HepG2 (cell line): ENCODE results near the gene PRICKLE2. TPM values are rescaled to one million over a fixed set of nuclear protein-coding genes. Genes with fewer than 3 reads are reported as not detected.

Experiments
- ATAC-seq: fragments of 200-7000 bp; cut with Tn5 transposase; 3 replicates; pipeline ENCODE4 v1.9.1; 2020; ENCODE audit warnings: mild to moderate bottlenecking, moderate library complexity
- BruUV-seq: library from RNA; stranded (reverse); fragments of 400-500 nt; replicated peaks from 2 replicates; lab custom pipeline; 2021; lab: Mats Ljungman, UMichigan
- CTCF ChIA-PET: fragments of 300-600 bp; formaldehyde crosslinking; extraction: SDS; loops from one replicate; lab custom pipeline; 2021; ENCODE audit warnings: low total read pairs, inconsistent platforms, low intra/inter-chr PET ratio; lab: Yijun Ruan, JAX
- POLR2A ChIA-PET: fragments of 350-600 bp; sonication (Branson Sonifier 250); formaldehyde crosslinking; loops from one replicate; lab custom pipeline; 2020; ENCODE audit warnings: antibody characterized with exemption, inconsistent platforms; lab: Yijun Ruan, JAX
- DNase-seq: peaks from one replicate; pipeline ENCODE4 v3.0.0-alpha.2; 2015; ENCODE audit warnings: low spot score
- FAIRE-seq: peaks from 3 replicates; lab custom pipeline; 2011; peaks lifted over from hg19 to GRCh38; lab: Jason Lieb, UNC
- H2AFZ ChIP-seq: one replicate; pipeline ENCODE4 v1.6.1; 2011; ENCODE audit warnings: low read length, inconsistent platforms
- H3K27ac ChIP-seq: fragments of 300-600 bp; 3 replicates; pipeline ENCODE4 v1.8.0; 2011; ENCODE audit warnings: mixed run types, mild to moderate bottlenecking, mixed read lengths, low read length, inconsistent platforms; ENCODE audit not compliant: insufficient read depth; ENCODE audit errors: extremely low read length
- H3K27me3 ChIP-seq, 2 experiments: fragments of 200-600 bp in 1 of 2; 2 replicates in 1 of 2; 3 replicates in 1 of 2; pipeline versions ENCODE4 v1.6.0 to v1.8.0; 2011; ENCODE audit warnings: low read length in 2 of 2, mild to moderate bottlenecking in 2 of 2, moderate library complexity in 2 of 2, inconsistent platforms in 1 of 2; ENCODE audit not compliant: insufficient read depth in 2 of 2, control insufficient read depth in 1 of 2
- H3K36me3 ChIP-seq, 2 experiments: fragments of 200-600 bp in 1 of 2; replicated peaks in 1 of 2; 2 replicates in 1 of 2; 3 replicates in 1 of 2; pipeline versions ENCODE4 v1.5.1 to v1.8.0; 2011; ENCODE audit warnings: low read length in 2 of 2, inconsistent platforms in 1 of 2; ENCODE audit not compliant: insufficient read depth in 2 of 2, control insufficient read depth in 1 of 2
- H3K4me1 ChIP-seq: 2 replicates; pipeline ENCODE4 v1.5.1; 2012; ENCODE audit warnings: low read length, inconsistent platforms; ENCODE audit not compliant: insufficient read depth
- H3K4me2 ChIP-seq: 2 replicates; pipeline ENCODE4 v1.6.0; 2011; ENCODE audit warnings: low read depth, low read length, inconsistent platforms
- H3K4me3 ChIP-seq, 3 experiments: fragments of 200-600 bp in 1 of 3; sonication (generic), shearing (Covaris generic) in 1 of 3; replicated peaks in 1 of 3; 2 replicates each; pipeline ENCODE4 v1.5.1; 2011 to 2016; ENCODE audit warnings: low read length in 3 of 3, inconsistent platforms in 2 of 3, low read depth in 2 of 3, mild to moderate bottlenecking in 2 of 3, control low read depth in 1 of 3, mixed read lengths in 1 of 3; ENCODE audit not compliant: insufficient read depth in 1 of 3
- H3K79me2 ChIP-seq: one replicate; pipeline ENCODE4 v1.6.1; 2011; ENCODE audit warnings: low read length, inconsistent platforms; ENCODE audit not compliant: insufficient read depth
- H3K9ac ChIP-seq: 2 replicates; pipeline ENCODE4 v1.6.0; 2011; ENCODE audit warnings: mild to moderate bottlenecking, low read depth, low read length, inconsistent platforms; ENCODE audit not compliant: insufficient read depth
- H3K9me3 ChIP-seq: 2 replicates; pipeline ENCODE4 v1.5.1; 2012; ENCODE audit warnings: mild to moderate bottlenecking, low read length
- H4K20me1 ChIP-seq: 2 replicates; pipeline ENCODE4 v1.6.0; 2011; ENCODE audit warnings: inconsistent platforms, mild to moderate bottlenecking, low read length, moderate library complexity; ENCODE audit not compliant: insufficient read depth
- ARNT ChIP-seq: fragments of 450-650 bp; IDR thresholded peaks from 2 replicates; pipeline ENCODE4 v1.6.1; 2017
- FOXK2 ChIP-seq: fragments of 450-650 bp; IDR thresholded peaks from 2 replicates; pipeline ENCODE4 v1.6.1; 2016
- HNF4A ChIP-seq: sonication (generic); formaldehyde crosslinking; IDR thresholded peaks from 2 replicates; pipeline ENCODE4 v1.4.0; 2020; ENCODE audit warnings: missing genetic modification reagents
- HOXA5 ChIP-seq: sonication (generic); formaldehyde crosslinking; IDR thresholded peaks from 2 replicates; pipeline ENCODE4 v1.4.0; 2020; ENCODE audit warnings: missing genetic modification reagents
- PATZ1 ChIP-seq: sonication (generic); formaldehyde crosslinking; IDR thresholded peaks from 2 replicates; pipeline ENCODE4 v1.4.0; 2020; ENCODE audit warnings: missing genetic modification reagents
- PAXIP1 ChIP-seq: sonication (generic); formaldehyde crosslinking; conservative IDR thresholded peaks from 2 replicates; pipeline ENCODE4 v1.4.0; 2020; ENCODE audit warnings: mild to moderate bottlenecking, missing genetic modification reagents, moderate library complexity
- PHB2 ChIP-seq: fragments of 450-650 bp; IDR thresholded peaks from 2 replicates; pipeline ENCODE4 v1.6.1; 2018; ENCODE audit not compliant: partially characterized antibody
- SATB2 ChIP-seq: sonication (generic); formaldehyde crosslinking; IDR thresholded peaks from 2 replicates; pipeline ENCODE4 v1.5.0; 2020; ENCODE audit warnings: missing genetic modification reagents
- THRA ChIP-seq: sonication (generic); formaldehyde crosslinking; IDR thresholded peaks from 2 replicates; pipeline ENCODE4 v1.4.0; 2020; ENCODE audit warnings: missing genetic modification reagents, borderline replicate concordance
- ZNF17 ChIP-seq: sonication (generic); formaldehyde crosslinking; IDR thresholded peaks from 2 replicates; pipeline ENCODE4 v1.5.0; 2020; ENCODE audit warnings: mild to moderate bottlenecking, missing genetic modification reagents
- ZNF615 ChIP-seq: sonication (generic); formaldehyde crosslinking; IDR thresholded peaks from 2 replicates; pipeline ENCODE4 v1.5.0; 2020; ENCODE audit warnings: mild to moderate bottlenecking, missing genetic modification reagents, borderline replicate concordance
- ZNF703 ChIP-seq: sonication (generic); formaldehyde crosslinking; IDR thresholded peaks from 2 replicates; pipeline ENCODE4 v1.5.1; 2020; ENCODE audit warnings: missing genetic modification reagents, mild to moderate bottlenecking, moderate library complexity, borderline replicate concordance
- ZNF770 ChIP-seq: sonication (generic); formaldehyde crosslinking; IDR thresholded peaks from 2 replicates; pipeline ENCODE4 v1.5.0; 2020; ENCODE audit warnings: mild to moderate bottlenecking, missing genetic modification reagents
- WGBS: methylation state at CpG from one replicate; pipeline ENCODE4 v1.1.6; 2017; ENCODE audit warnings: low lambda C conversion rate; 5-methylcytosine and 5-hydroxymethylcytosine counted together
- in situ Hi-C: cut with HindIII; loops from 2 replicates; pipeline ENCODE4 v1.10.0; 2017; ENCODE audit warnings: low pct_unique_long_range_greater_than_20kb; ENCODE audit not compliant: extremely low pct_ligation_motif_present
- intact Hi-C: fragments of 100-400 bp; cut with micrococcal nuclease; formaldehyde crosslinking; loops from one replicate; pipeline ENCODE4 v1.10.0; 2022; ENCODE audit not compliant: unreplicated experiment
- polyA plus RNA-seq, 8 experiments: library from polyadenylated mRNA; depleted of rRNA in 3 of 8; stranded (reverse) in 7 of 8; unstranded in 1 of 8; fragments of >200 nt; fragmentation: Illumina TruSeq in 4 of 8; extraction: Trizol in 4 of 8; gene quantifications; 2 replicates each; pipeline versions ENCODE4 v1.2.1 to v1.2.3, GENCODE V29; 2011 to 2016; ENCODE audit warnings: low read depth in 4 of 8, missing spikeins in 1 of 8, mixed read lengths in 1 of 8; ENCODE audit not compliant: insufficient read depth in 1 of 8
- total RNA-seq, 5 experiments: library from RNA; depleted of rRNA; stranded (reverse); fragments of >200 nt; fragmentation: Illumina TruSeq; extraction: Trizol; gene quantifications; 2 replicates each; pipeline ENCODE4 v1.2.3, GENCODE V29; 2016; ENCODE audit warnings: low read depth in 1 of 5

Gene PRICKLE2
- total and polyA plus RNA-seq, 2 of the 13 experiments (the other 11 are each of a cell fraction or from before 2014, with no cell fraction given): 0.01 to 0.07 TPM

GRCh38 chr3:64049136-64049535 lies 176.1 kb downstream of the PRICKLE2 start:
- Histone ChIP-seq H3K4me3 (no peak overlapping the region), H3K36me3 (no peaks in the 10 kb centered on the region), H3K9ac (no peak overlapping the region), H3K4me2 (no peak overlapping the region), H2AFZ (no peak overlapping the region), H4K20me1 (no peaks in the 10 kb centered on the region), H3K4me1 (no peaks in the 10 kb centered on the region), H3K9me3 (no peaks in the 10 kb centered on the region), H3K27me3 (0 out of 5 replicates have a peak, but pooled peaks cover 0 to 4% of the 10 kb centered on the region in 2 experiments), H3K27ac (no peak overlapping the region), H3K79me2 (no peaks in the 10 kb centered on the region)
- DNase-seq (no peak), FAIRE-seq (no peak), ATAC-seq (no peak)
- BruUV-seq: no TSS peak
- CTCF ChIA-PET: no interaction called here
- intact Hi-C loops: no loop called here
- POLR2A ChIA-PET: no interaction called here
- in situ Hi-C loops: no loop called here
- TF ChIP-seq PATZ1 (CRISPR knock-in tag) (no peak), FOXK2 (no peak), PAXIP1 (no peak), HOXA5 (CRISPR knock-in tag) (no peak), PHB2 (no peak), ZNF703 (CRISPR knock-in tag) (no peak), SATB2 (CRISPR knock-in tag) (no peak), HNF4A (CRISPR knock-in tag) (no peak), THRA (CRISPR knock-in tag) (no peak), ZNF17 (no peak), ARNT (no peak), ZNF770 (no peak), ZNF615 (no peak)
- WGBS: 19% methylated on average over 3 of the region's 3 CpGs
